Tibial nerve (tissue), 4 donors: ENCODE results near the gene SH3GL1. TPM values are rescaled to one million over a fixed set of nuclear protein-coding genes. Genes with fewer than 3 reads are reported as not detected.

Experiments
- DNase-seq, 2 donors: peaks; one replicate each; pipeline ENCODE4 v3.0.0-alpha.2; 2019; ENCODE audit warnings: low spot score in 2 of 2
- H3K27ac ChIP-seq, 4 donors: fragments of 200-600 bp; sonication (generic) in 3 of 4; one replicate each; pipeline ENCODE4 v1.5.1; 2017 to 2019; ENCODE audit warnings: mild to moderate bottlenecking in 1 of 4
- H3K27me3 ChIP-seq, 2 donors: fragments of 200-600 bp; sonication (generic) in 1 of 2; one replicate each; pipeline versions ENCODE4 v1.5.1 to v1.6.0; 2017 to 2019
- H3K36me3 ChIP-seq, 3 donors: fragments of 200-600 bp; sonication (generic); one replicate each; pipeline ENCODE4 v1.5.1; 2018 to 2019
- H3K4me1 ChIP-seq, 4 donors: fragments of 200-600 bp; sonication (generic) in 3 of 4; one replicate each; pipeline ENCODE4 v1.5.1; 2017 to 2019
- H3K4me3 ChIP-seq, 4 donors: fragments of 200-600 bp; sonication (generic) in 3 of 4; one replicate each; pipeline ENCODE4 v1.5.1; 2017 to 2019; ENCODE audit warnings: mild to moderate bottlenecking in 1 of 4, moderate library complexity in 1 of 4
- H3K9me3 ChIP-seq, 4 donors: fragments of 200-600 bp; sonication (generic) in 3 of 4; one replicate each; pipeline ENCODE4 v1.5.1; 2017 to 2019
- CTCF ChIP-seq, 5 experiments: fragments of 200-600 bp in 3 of 5; fragments of 450-650 bp in 2 of 5; sonication (generic) in 3 of 5; IDR thresholded peaks; one replicate each; pipeline ENCODE4 v1.5.1; 2016 to 2019; ENCODE audit warnings: antibody characterized with exemption in 5 of 5, mild to moderate bottlenecking in 3 of 5, moderate library complexity in 2 of 5
- EP300 ChIP-seq, 2 donors: sonication (generic); formaldehyde crosslinking; IDR thresholded peaks; one replicate each; pipeline ENCODE4 v1.6.1; 2017; ENCODE audit warnings: antibody characterized with exemption in 2 of 2, mild to moderate bottlenecking in 1 of 2
- POLR2A ChIP-seq, 2 donors: fragments of 450-650 bp; IDR thresholded peaks; one replicate each; pipeline ENCODE4 v1.6.1; 2017; ENCODE audit warnings: antibody characterized with exemption in 2 of 2, mild to moderate bottlenecking in 2 of 2, moderate library complexity in 2 of 2
- WGBS, 2 donors: methylation state at CpG; one replicate each; pipeline ENCODE4 v1.1.5; 2018; 5-methylcytosine and 5-hydroxymethylcytosine counted together
- total RNA-seq, 4 donors: library from RNA; depleted of rRNA; stranded (reverse); fragments of >200 nt; gene quantifications; one replicate each; pipeline ENCODE4 v1.1.0, GENCODE V29; 2016

Gene SH3GL1
- total RNA-seq, 4 donors from 2014 or later, result 35.0 to 64.8 (median 52.9) TPM

GRCh38 chr19:4359627-4360000 lies 40.7 kb downstream of the SH3GL1 start:
- peak overlapping the region in 1 of 4 donors; percentile 44 for H3K27ac ChIP-seq
- no peak for TF ChIP-seq POLR2A (IDR thresholded peaks at IDR 0.05)
- TF ChIP-seq CTCF (IDR thresholded peaks at IDR 0.05), result no peak
- TF ChIP-seq EP300 (IDR thresholded peaks at IDR 0.05), result no peak
- no peak overlapping the region for H3K4me3 ChIP-seq
- 60 to 72% methylated on average over 7 of the region's 13 CpGs for WGBS, 2 donors
- no peaks in the 10 kb centered on the region for H3K9me3 ChIP-seq
- DNase-seq, result no peak
- peaks cover 5 to 99% (median 7%) of the 10 kb centered on the region in 3 donors for H3K36me3 ChIP-seq
- no peaks in the 10 kb centered on the region for H3K27me3 ChIP-seq
- H3K4me1 ChIP-seq, result peaks cover 0 to 18% (median 0%) of the 10 kb centered on the region in 4 donors

- WGBS, 2 donors, result 86 to 92% methylated on average over 16 to 24 of the region's 25 CpGs
- TF ChIP-seq CTCF (IDR thresholded peaks at IDR 0.05) (no peak), POLR2A (IDR thresholded peaks at IDR 0.05) (no peak)
- peak overlapping the region in 1 of 4 donors; percentile 44 for H3K27ac ChIP-seq
- H3K36me3 ChIP-seq, result peaks cover 5 to 99% (median 7%) of the 10 kb centered on the region in 3 donors
- no peaks in the 10 kb centered on the region for H3K27me3 ChIP-seq
- DNase-seq, result no peak
- no peak overlapping the region for H3K4me3 ChIP-seq
- no peaks in the 10 kb centered on the region for H3K9me3 ChIP-seq
- peaks cover 0 to 18% (median 0%) of the 10 kb centered on the region in 4 donors for H3K4me1 ChIP-seq
Observed at GRCh38 chr19:4358709-4359626, 41.4 kb downstream of the SH3GL1 start.

GRCh38 chr19:4357921-4358326 lies 42.4 kb downstream of the SH3GL1 start:
- DNase-seq, result no peak
- Histone ChIP-seq H3K4me1 (peaks cover 0 to 18% (median 0%) of the 10 kb centered on the region in 4 donors), H3K36me3 (peaks cover 0 to 91% (median 2%) of the 10 kb centered on the region in 3 donors), H3K27me3 (no peaks in the 10 kb centered on the region), H3K9me3 (no peaks in the 10 kb centered on the region), H3K4me3 (no peak overlapping the region), H3K27ac (no peak overlapping the region)
- TF ChIP-seq CTCF (IDR thresholded peaks at IDR 0.05), result no peak
- no peak for TF ChIP-seq POLR2A (IDR thresholded peaks at IDR 0.05)
- TF ChIP-seq EP300 (IDR thresholded peaks at IDR 0.05), result no peak
- whole genome bisulfite sequencing, 2 donors, result 84 to 92% methylated on average over 11 to 16 of the region's 16 CpGs

- H3K4me3 ChIP-seq, result no peak overlapping the region
- H3K27me3 ChIP-seq, result no peaks in the 10 kb centered on the region
- H3K4me1 ChIP-seq, result peaks cover 0 to 18% (median 0%) of the 10 kb centered on the region in 4 donors
- DNase-seq, result no peak
- WGBS, 2 donors, result 53 to 68% methylated on average over 18 to 20 of the region's 23 CpGs
- H3K27ac ChIP-seq, result no peak overlapping the region
- no peak for TF ChIP-seq EP300 (IDR thresholded peaks at IDR 0.05)
- no peak for TF ChIP-seq CTCF (IDR thresholded peaks at IDR 0.05)
- no peak for TF ChIP-seq POLR2A (IDR thresholded peaks at IDR 0.05)
- H3K36me3 ChIP-seq, result peaks cover 0 to 84% (median 2%) of the 10 kb centered on the region in 3 donors
- no peaks in the 10 kb centered on the region for H3K9me3 ChIP-seq
Observed at GRCh38 chr19:4357095-4357797, 43.1 kb downstream of the SH3GL1 start.

GRCh38 chr19:4354897-4355296 lies 45.5 kb downstream of the SH3GL1 start:
- H3K27me3 ChIP-seq, result no peaks in the 10 kb centered on the region
- TF ChIP-seq CTCF (IDR thresholded peaks at IDR 0.05) (no peak), POLR2A (IDR thresholded peaks at IDR 0.05) (no peak), EP300 (IDR thresholded peaks at IDR 0.05) (no peak)
- WGBS, 2 donors, result 74 to 83% methylated on average over 13 to 17 of the region's 17 CpGs
- peaks cover 0 to 66% (median 0%) of the 10 kb centered on the region in 3 donors for H3K36me3 ChIP-seq
- H3K4me1 ChIP-seq, result peaks cover 0 to 15% (median 0%) of the 10 kb centered on the region in 4 donors
- H3K27ac ChIP-seq, result no peak overlapping the region
- H3K9me3 ChIP-seq, result no peaks in the 10 kb centered on the region
- no peak overlapping the region for H3K4me3 ChIP-seq
- no peak for DNase-seq
